H1 (cell line): ENCODE measurements around the gene OR2V1. TPM values are rescaled to one million over a fixed set of nuclear protein-coding genes. Genes with fewer than 3 reads are reported as not detected.

Experiments used
- CEBPB ChIP-seq: IDR thresholded peaks from 2 replicates; pipeline ENCODE4 v1.6.1; 2012; ENCODE audit warnings: low read depth, low read length
- CHD7 ChIP-seq: fragments of 300-600 bp; sonication (generic); IDR thresholded peaks from 2 replicates; pipeline ENCODE4 v1.7.1; 2012; ENCODE audit warnings: low read length, moderate library complexity, mild to moderate bottlenecking, inconsistent platforms; ENCODE audit not compliant: insufficient replicate concordance
- E2F6 ChIP-seq: IDR thresholded peaks from 2 replicates; pipeline ENCODE4 v1.6.1; 2012; ENCODE audit warnings: inconsistent platforms
- EGR1 ChIP-seq: IDR thresholded peaks from 2 replicates; pipeline ENCODE4 v1.6.1; 2011; ENCODE audit warnings: low read depth, low read length, borderline replicate concordance
- GTF2F1 ChIP-seq: IDR thresholded peaks from 2 replicates; pipeline ENCODE4 v1.6.1; 2012; ENCODE audit warnings: low read depth, low read length, improper control_type of control experiment, borderline replicate concordance
- PHF8 ChIP-seq: fragments of 200-600 bp; sonication (generic); conservative IDR thresholded peaks from 2 replicates; pipeline ENCODE4 v1.7.1; 2012; ENCODE audit warnings: low read depth, mild to moderate bottlenecking, inconsistent platforms, low read length, moderate library complexity
- RFX5 ChIP-seq: IDR thresholded peaks from 2 replicates; pipeline ENCODE4 v1.6.1; 2011; ENCODE audit warnings: low read depth, low read length, improper control_type of control experiment, borderline replicate concordance
- SRF ChIP-seq: IDR thresholded peaks from 2 replicates; pipeline ENCODE4 v1.6.1; 2011; ENCODE audit warnings: mild to moderate bottlenecking, low read depth, low read length, moderate library complexity
- TBP ChIP-seq: IDR thresholded peaks from 2 replicates; pipeline ENCODE4 v1.6.1; 2011; ENCODE audit warnings: low read depth, low read length, improper control_type of control experiment
- polyA plus RNA-seq, 7 experiments: library from polyadenylated mRNA; depleted of rRNA in 3 of 7; stranded (reverse) in 5 of 7; unstranded in 2 of 7; fragments of >200 nt in 5 of 7; fragments of 200-250 nt in 2 of 7; gene quantifications; 1 replicate in 5 of 7; 2 replicates in 1 of 7; 4 replicates in 1 of 7; pipeline versions ENCODE4 v1.2.1 to v1.2.3, GENCODE V29; 2011 to 2013; ENCODE audit warnings: missing spikeins in 2 of 7, mixed read lengths in 2 of 7
- total RNA-seq: library from RNA; stranded (reverse); fragmentation: NEBNext Ultra II Directional; extraction: Animal tissue kit (Norgen Biotek cat#: 25700); gene quantifications from 2 replicates; pipeline ENCODE4 v1.2.1, GENCODE V29; 2021

The OR2V1 gene
- total and polyA plus RNA-seq, 2 of the 8 experiments (the other 6 are each of a cell fraction or from before 2014, with no cell fraction given) = not detected

- no peak for TF ChIP-seq CHD7
- TF ChIP-seq TBP = no peak
- no peak for TF ChIP-seq SRF
- TF ChIP-seq RFX5 = no peak
- no peak for TF ChIP-seq E2F6
- no peak for TF ChIP-seq CEBPB
- TF ChIP-seq PHF8 = no peak
- no peak for TF ChIP-seq GTF2F1
- no peak for TF ChIP-seq EGR1
Observed at GRCh38 chr5:181126841-181127240, 4.1 kb downstream of the OR2V1 start (continued).
